Activated B cell treated with CpG ODN at 0.5 μM for 24 hours (primary cell): ENCODE measurements around the gene FGF1. TPM values are rescaled to one million over a fixed set of nuclear protein-coding genes. Genes with fewer than 3 reads are reported as not detected.

Experiments used
- ATAC-seq: fragments of 200-7000 bp; cut with Tn5 transposase; one replicate; pipeline ENCODE4 v1.10.0; 2021; ENCODE audit warnings: low read depth, mild to moderate bottlenecking, moderate library complexity
- CTCF ChIA-PET: fragments of 350-600 bp; sonication (Branson Sonifier 250); formaldehyde crosslinking; loops from one replicate; lab custom pipeline; 2021; ENCODE audit warnings: antibody characterized with exemption; lab: Charles Lee
- POLR2A ChIA-PET: fragments of 350-600 bp; sonication (Branson Sonifier 250); formaldehyde crosslinking; loops from one replicate; lab custom pipeline; 2021; ENCODE audit warnings: antibody characterized with exemption; lab: Charles Lee
- DNase-seq: peaks from one replicate; pipeline ENCODE4 v3.0.0; 2022
- H3K27ac Mint-ChIP-seq: one replicate; pipeline ENCODE4 v1.8.0; 2020; ENCODE audit warnings: mixed read lengths
- H3K27me3 Mint-ChIP-seq: one replicate; pipeline ENCODE4 v1.8.0; 2021; ENCODE audit warnings: mixed read lengths
- H3K36me3 Mint-ChIP-seq: one replicate; pipeline ENCODE4 v1.8.0; 2021; ENCODE audit warnings: low read depth, mixed read lengths
- H3K4me1 Mint-ChIP-seq: one replicate; pipeline ENCODE4 v1.8.0; 2021; ENCODE audit warnings: mixed read lengths
- H3K4me3 Mint-ChIP-seq: one replicate; pipeline ENCODE4 v1.8.0; 2020; ENCODE audit warnings: mild to moderate bottlenecking, mixed read lengths
- H3K9me3 Mint-ChIP-seq: one replicate; pipeline ENCODE4 v1.8.0; 2020; ENCODE audit warnings: mixed read lengths
- intact Hi-C: fragments of 100-400 bp; cut with micrococcal nuclease; formaldehyde crosslinking; loops from one replicate; pipeline ENCODE4 v1.15.1; 2024
- total RNA-seq: library from RNA; stranded (reverse); gene quantifications from 2 replicates; pipeline ENCODE4 v1.2.3, GENCODE V29; 2022
- TF ChIP-seq, protein P1 (sequence below): fragments of 200-600 bp; IDR thresholded peaks from one replicate; pipeline ENCODE4 v1.8.0; 2022; ENCODE audit warnings: antibody characterized with exemption, mild to moderate bottlenecking

FGF1 gene
- total RNA-seq, 1 donor from 2014 or later: not detected

DNA sequence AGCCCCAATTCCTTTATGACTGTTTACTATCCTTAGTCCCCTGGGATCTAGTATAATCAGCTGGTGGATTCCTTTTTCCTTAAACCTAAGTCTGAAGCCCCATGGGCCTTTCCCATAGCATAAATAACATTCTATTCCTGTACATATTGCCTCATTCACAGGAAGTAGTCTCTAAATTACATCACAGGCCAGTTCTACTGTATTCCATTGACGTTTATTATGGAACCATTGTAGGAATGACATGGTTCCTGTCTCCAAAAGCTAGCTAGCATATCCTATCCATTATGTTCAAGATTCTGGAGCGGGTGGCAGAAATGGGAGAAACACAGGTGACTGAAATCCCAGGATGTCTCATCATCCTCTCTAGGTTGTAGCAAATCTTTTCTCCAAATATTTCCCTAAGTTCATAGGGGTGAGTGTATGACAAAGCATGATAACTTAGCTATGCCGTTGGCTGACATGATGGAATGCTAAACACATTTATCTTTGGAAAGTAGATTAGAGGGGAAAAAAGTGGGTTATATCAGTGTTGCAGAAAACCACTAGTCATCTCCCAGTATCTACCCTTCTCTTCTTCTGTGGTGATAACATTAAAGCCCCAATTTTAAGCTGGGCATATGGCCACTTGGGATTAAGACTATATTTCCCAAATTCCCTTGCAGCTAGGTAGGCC is 140.1 kb downstream of the FGF1 start:
- CTCF ChIA-PET: interaction anchor here (1.1 to 1.6 kb wide), 4 partner anchors 15 to 397 kb away, joined by 3 to 4 read pairs (median 4); no protein-coding TSS in a partner anchor
- Mint-ChIP-seq H3K27ac (no peak overlapping the region), H3K4me3 (no peak overlapping the region), H3K36me3 (no peaks in the 10 kb centered on the region), H3K9me3 (no peaks in the 10 kb centered on the region), H3K4me1 (peaks cover 10% of the 10 kb centered on the region), H3K27me3 (peaks cover 16% of the 10 kb centered on the region)
- TF ChIP-seq, protein P1, sequence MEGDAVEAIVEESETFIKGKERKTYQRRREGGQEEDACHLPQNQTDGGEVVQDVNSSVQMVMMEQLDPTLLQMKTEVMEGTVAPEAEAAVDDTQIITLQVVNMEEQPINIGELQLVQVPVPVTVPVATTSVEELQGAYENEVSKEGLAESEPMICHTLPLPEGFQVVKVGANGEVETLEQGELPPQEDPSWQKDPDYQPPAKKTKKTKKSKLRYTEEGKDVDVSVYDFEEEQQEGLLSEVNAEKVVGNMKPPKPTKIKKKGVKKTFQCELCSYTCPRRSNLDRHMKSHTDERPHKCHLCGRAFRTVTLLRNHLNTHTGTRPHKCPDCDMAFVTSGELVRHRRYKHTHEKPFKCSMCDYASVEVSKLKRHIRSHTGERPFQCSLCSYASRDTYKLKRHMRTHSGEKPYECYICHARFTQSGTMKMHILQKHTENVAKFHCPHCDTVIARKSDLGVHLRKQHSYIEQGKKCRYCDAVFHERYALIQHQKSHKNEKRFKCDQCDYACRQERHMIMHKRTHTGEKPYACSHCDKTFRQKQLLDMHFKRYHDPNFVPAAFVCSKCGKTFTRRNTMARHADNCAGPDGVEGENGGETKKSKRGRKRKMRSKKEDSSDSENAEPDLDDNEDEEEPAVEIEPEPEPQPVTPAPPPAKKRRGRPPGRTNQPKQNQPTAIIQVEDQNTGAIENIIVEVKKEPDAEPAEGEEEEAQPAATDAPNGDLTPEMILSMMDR: no peak
- no peak for DNase-seq
- intact Hi-C loops: loop anchor here (10.0 kb wide), 1 partner anchor 221 kb away; the partner anchor contains the start of gene SPRY4
- POLR2A ChIA-PET: no interaction called here
- no peak for ATAC-seq

DNA sequence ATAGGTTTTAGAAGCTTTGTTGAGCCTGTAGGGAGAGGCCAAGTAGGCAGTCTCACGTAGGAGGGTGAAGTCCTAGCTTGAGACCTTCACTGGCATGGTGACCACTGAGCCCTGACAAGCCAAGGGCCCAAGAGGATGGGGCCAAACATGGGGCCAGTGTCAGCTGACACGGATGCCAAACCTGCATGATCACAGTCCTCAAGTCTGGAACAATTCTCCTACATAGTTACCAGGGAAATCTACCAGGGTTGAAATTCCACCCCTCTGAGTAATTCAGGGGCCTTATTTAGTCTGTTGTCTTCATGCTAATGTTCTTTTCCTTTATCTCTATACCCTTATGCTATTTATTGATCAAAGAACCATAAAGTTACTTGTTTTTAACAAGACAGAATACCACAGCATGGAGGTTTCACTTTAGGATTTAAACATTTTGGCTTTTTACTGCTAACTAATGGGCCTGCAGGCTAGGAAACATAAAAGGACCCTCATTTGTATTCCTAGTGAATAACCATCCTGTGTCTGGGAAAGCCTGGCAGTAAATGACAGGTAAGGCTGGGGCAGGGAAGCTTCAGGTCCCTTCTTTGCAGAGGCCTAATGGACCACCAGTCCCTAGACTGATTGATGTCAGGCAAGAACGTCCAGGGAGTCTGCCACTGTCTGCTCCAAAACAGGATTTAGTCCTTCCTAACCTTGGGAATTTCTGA is 140.8 kb downstream of the FGF1 start:
- ATAC-seq (no peak), DNase-seq (no peak)
- H3K9me3 Mint-ChIP-seq: no peaks in the 10 kb centered on the region
- ChIA-PET CTCF (interaction anchor here (1.1 to 1.6 kb wide), 3 partner anchors 14 to 397 kb away, joined by 3 to 4 read pairs (median 3); no protein-coding TSS in a partner anchor), POLR2A (no interaction called here)
- H3K4me1 Mint-ChIP-seq: peaks cover 10% of the 10 kb centered on the region
- no peaks in the 10 kb centered on the region for H3K36me3 Mint-ChIP-seq
- TF ChIP-seq, protein P1: no peak
- intact Hi-C loops: loop anchor here (10.0 kb wide), 1 partner anchor 220 kb away; the partner anchor contains the start of gene SPRY4
- H3K4me3 Mint-ChIP-seq: no peak overlapping the region
- H3K27me3 Mint-ChIP-seq: peaks cover 17% of the 10 kb centered on the region
- H3K27ac Mint-ChIP-seq: no peak overlapping the region

DNA sequence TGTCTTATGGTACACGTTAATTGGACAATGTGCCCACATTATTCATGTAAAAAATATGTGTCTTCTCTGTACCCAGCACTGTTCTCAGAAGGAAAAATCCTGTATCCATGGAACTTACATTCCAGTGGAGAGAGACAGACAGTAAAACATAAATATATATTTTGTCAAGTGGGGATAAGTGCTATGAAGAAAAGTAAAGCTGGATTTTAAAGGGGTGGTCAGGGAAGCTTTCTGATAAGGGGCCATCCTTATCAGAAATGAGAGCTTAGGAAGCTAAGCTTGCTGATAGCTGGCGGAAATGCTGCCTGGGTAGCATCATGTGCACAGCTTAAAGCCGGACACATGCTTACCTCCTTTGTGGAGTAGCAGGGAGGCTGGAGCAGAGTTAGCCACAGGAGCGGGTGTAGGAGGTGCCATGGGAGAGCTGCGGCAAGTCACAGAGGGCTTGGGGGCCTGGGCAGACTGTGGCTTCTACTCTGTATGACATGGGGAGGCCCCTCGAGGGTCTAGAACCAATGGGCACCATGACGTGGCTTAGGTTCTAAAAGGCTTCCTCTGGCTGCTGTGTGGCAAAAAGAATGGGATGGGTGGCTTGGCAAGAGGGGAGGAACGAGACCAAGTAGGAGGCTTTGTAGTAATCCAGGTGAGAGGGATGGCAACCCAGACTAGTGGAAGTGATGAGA is 141.7 kb downstream of the FGF1 start:
- ATAC-seq (no peak), DNase-seq (no peak)
- Mint-ChIP-seq H3K27me3 (peaks cover 15% of the 10 kb centered on the region), H3K4me3 (no peak overlapping the region), H3K4me1 (peaks cover 10% of the 10 kb centered on the region), H3K36me3 (no peaks in the 10 kb centered on the region), H3K27ac (no peak overlapping the region), H3K9me3 (no peaks in the 10 kb centered on the region)
- intact Hi-C loops: loop anchor here (10.0 kb wide), 1 partner anchor 219 kb away; the partner anchor contains the start of gene SPRY4
- ChIA-PET CTCF (no interaction called here), POLR2A (no interaction called here)
- TF ChIP-seq, protein P1: no peak

DNA sequence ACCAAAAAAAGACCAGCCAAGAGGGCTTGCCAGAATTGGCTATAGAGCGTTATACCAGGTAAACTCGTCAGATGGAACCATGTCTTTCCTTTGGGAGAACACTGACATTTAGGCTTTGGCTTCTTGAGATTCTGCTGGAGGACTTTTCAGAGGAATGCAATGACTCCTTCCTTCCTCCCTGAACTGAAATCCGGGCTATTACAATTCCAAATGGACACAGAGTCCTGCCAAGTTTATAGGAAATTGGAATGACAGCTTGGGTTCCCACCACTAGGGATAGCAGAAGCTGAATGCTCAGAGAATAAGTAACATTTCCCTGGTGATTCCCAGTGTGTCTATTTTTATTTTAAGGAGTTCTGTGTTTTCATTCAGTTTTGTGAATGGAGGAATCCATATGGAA is 143.0 kb downstream of the FGF1 start:
- peaks cover 1% of the 10 kb centered on the region for H3K4me1 Mint-ChIP-seq
- ChIA-PET POLR2A (no interaction called here), CTCF (no interaction called here)
- ATAC-seq (no peak), DNase-seq (no peak)
- H3K27me3 Mint-ChIP-seq: peaks cover 15% of the 10 kb centered on the region
- no peaks in the 10 kb centered on the region for H3K9me3 Mint-ChIP-seq
- TF ChIP-seq, protein P1: no peak
- H3K4me3 Mint-ChIP-seq: no peak overlapping the region
- intact Hi-C loops: loop anchor here (10.0 kb wide), 1 partner anchor 218 kb away; the partner anchor contains the start of gene SPRY4
- H3K36me3 Mint-ChIP-seq: no peaks in the 10 kb centered on the region
- no peak overlapping the region for H3K27ac Mint-ChIP-seq

Other genes with a start within 250 kb of the FGF1 start
- 14.0 and 20.9 TPM in 2 replicates for gene ARHGAP26, start 84.3 kb upstream of the FGF1 start, total RNA-seq